Testis (tissue), 3 donors: ENCODE data around the gene SPEN. TPM values are rescaled to one million over a fixed set of nuclear protein-coding genes. Genes with fewer than 3 reads are reported as not detected.
"Not testable (repeated sequence)": the region's sequence is repeated elsewhere in the genome, so short reads cannot be mapped to it uniquely, and the experiment has no call there.

Experiments used
- DNase-seq: peaks from one replicate; pipeline ENCODE4 v3.0.0-alpha.2; 2019
- H3K27ac ChIP-seq, 2 donors: fragments of 200-600 bp; sonication (generic); one replicate each; pipeline ENCODE4 v1.5.1; 2019
- H3K27me3 ChIP-seq: fragments of 200-600 bp; sonication (generic); one replicate; pipeline ENCODE4 v1.5.1; 2019
- H3K36me3 ChIP-seq: fragments of 200-600 bp; sonication (generic); one replicate; pipeline ENCODE4 v1.5.1; 2017; ENCODE audit warnings: low read depth; ENCODE audit errors: missing control alignments
- H3K4me1 ChIP-seq: fragments of 200-600 bp; sonication (generic); one replicate; pipeline ENCODE4 v1.5.1; 2019
- H3K4me3 ChIP-seq, 2 donors: fragments of 200-600 bp; sonication (generic); one replicate each; pipeline ENCODE4 v1.5.1; 2017 to 2019
- H3K9me3 ChIP-seq: fragments of 200-600 bp; sonication (generic); one replicate; pipeline ENCODE4 v1.5.1; 2017
- CTCF ChIP-seq, 3 experiments: fragments of 450-650 bp in 2 of 3; fragments of 200-600 bp in 1 of 3; sonication (generic) in 1 of 3; IDR thresholded peaks; one replicate each; pipeline ENCODE4 v1.5.1; 2016 to 2019; ENCODE audit warnings: antibody characterized with exemption in 3 of 3, mild to moderate bottlenecking in 2 of 3, moderate library complexity in 1 of 3
- POLR2A ChIP-seq: fragments of 450-650 bp; IDR thresholded peaks from one replicate; pipeline ENCODE4 v1.6.1; 2017; ENCODE audit warnings: antibody characterized with exemption, mild to moderate bottlenecking, moderate library complexity
- WGBS, 2 donors: methylation state at CpG; one replicate each; pipeline ENCODE4 v1.1.5; 2018; 5-methylcytosine and 5-hydroxymethylcytosine counted together
- intact Hi-C: fragments of 100-400 bp; cut with DNase I; formaldehyde crosslinking; loops from one replicate; pipeline ENCODE4 v1.15.1; 2023; ENCODE audit warnings: low total_unique reads
- polyA plus RNA-seq: library from polyadenylated mRNA; stranded (reverse); fragments of 350-450 nt; fragmentation: Illumina TruSeq; extraction: RNeasy Lipid Tissue Mini Kit (QIAGEN cat#74804); gene quantifications from one replicate; pipeline ENCODE4 v1.2.3, GENCODE V29; 2014; ENCODE audit warnings: low read depth, low replicate concordance; ENCODE audit not compliant: insufficient read depth
- total RNA-seq, 2 donors: library from RNA; depleted of rRNA; stranded (reverse); fragments of >200 nt; gene quantifications; one replicate each; pipeline ENCODE4 v1.2.3, GENCODE V29; 2016

The SPEN gene
- total and polyA plus RNA-seq, 3 donors from 2014 or later, result 53.2 to 60.6 (median 54.8) TPM

- H3K36me3 ChIP-seq, result no peaks in the 10 kb centered on the region
- H3K4me1 ChIP-seq, result no peaks in the 10 kb centered on the region
- intact Hi-C loops, result loop anchor here (10.0 kb wide), 1 partner anchor 50 kb away; no protein-coding TSS in a partner anchor
- H3K9me3 ChIP-seq, result no peaks in the 10 kb centered on the region
- H3K27me3 ChIP-seq, result no peaks in the 10 kb centered on the region
- no peak for DNase-seq
- WGBS, 2 donors, result 36 to 38% methylated on average over 5 of the region's 5 CpGs
- no peak overlapping the region for H3K4me3 ChIP-seq
- TF ChIP-seq POLR2A, result no peak
- TF ChIP-seq CTCF (IDR thresholded peaks at IDR 0.05), result no peak
- H3K27ac ChIP-seq, result peak overlapping the region in 1 of 2 donors; percentile 87
Observed at GRCh38 chr1:15885269-15885668, 37.8 kb downstream of the SPEN start.

GRCh38 chr1:15885701-15886610 is 38.4 kb downstream of the SPEN start:
- H3K27ac ChIP-seq, result peak overlapping the region; percentile 51 to 87
- 17 to 20% methylated on average over 14 of the region's 14 CpGs for WGBS, 2 donors
- no peak for TF ChIP-seq CTCF (IDR thresholded peaks at IDR 0.05)
- no peak for TF ChIP-seq POLR2A
- H3K4me1 ChIP-seq, result no peaks in the 10 kb centered on the region
- H3K4me3 ChIP-seq, result peak overlapping the region in 1 of 2 donors; percentile 12
- H3K27me3 ChIP-seq, result no peaks in the 10 kb centered on the region
- intact Hi-C loops, result loop anchor here (10.0 kb wide), 1 partner anchor 51 kb away; no protein-coding TSS in a partner anchor
- no peaks in the 10 kb centered on the region for H3K36me3 ChIP-seq
- DNase-seq, result peak; percentile 95
- H3K9me3 ChIP-seq, result no peaks in the 10 kb centered on the region

- H3K36me3 ChIP-seq, result no peaks in the 10 kb centered on the region
- H3K9me3 ChIP-seq, result no peaks in the 10 kb centered on the region
- H3K4me1 ChIP-seq, result no peaks in the 10 kb centered on the region
- intact Hi-C loops, result loop anchor here (10.0 kb wide), 1 partner anchor 52 kb away; no protein-coding TSS in a partner anchor
- WGBS, 2 donors, result 32 to 52% methylated on average over 4 of the region's 4 CpGs
- H3K27ac ChIP-seq, result peak overlapping the region; percentile 51 to 87
- TF ChIP-seq CTCF (IDR thresholded peaks at IDR 0.05) (peak in 1 of 3 experiments; percentile 42), POLR2A (no peak)
- DNase-seq, result no peak
- no peaks in the 10 kb centered on the region for H3K27me3 ChIP-seq
- peak overlapping the region in 1 of 2 donors; percentile 12 for H3K4me3 ChIP-seq
Observed at GRCh38 chr1:15886611-15887167, 39.2 kb downstream of the SPEN start.

- H3K4me1 ChIP-seq, H3K27me3 ChIP-seq, DNase-seq, H3K4me3 ChIP-seq, intact Hi-C loops, H3K9me3 ChIP-seq, H3K36me3 ChIP-seq: not testable (repeated sequence)
- H3K27ac ChIP-seq, result peak overlapping the region in 1 of 2 donors; percentile 72
- WGBS, 2 donors, result 69 to 79% methylated on average over 6 of the region's 6 CpGs
Observed at GRCh38 chr1:15892857-15893599, 45.5 kb downstream of the SPEN start.

- intact Hi-C loops, result no loop called here
- TF ChIP-seq POLR2A (no peak), CTCF (IDR thresholded peaks at IDR 0.05) (no peak)
- Histone ChIP-seq H3K4me1 (peaks cover 5% of the 10 kb centered on the region), H3K27me3 (no peaks in the 10 kb centered on the region), H3K4me3 (no peak overlapping the region), H3K36me3 (no peaks in the 10 kb centered on the region), H3K9me3 (no peaks in the 10 kb centered on the region), H3K27ac (no peak overlapping the region)
- no peak for DNase-seq
Observed at GRCh38 chr1:15895233-15895632, 47.7 kb downstream of the SPEN start.

GRCh38 chr1:15896841-15897610 is 49.5 kb downstream of the SPEN start:
- DNase-seq, H3K4me3 ChIP-seq, H3K27ac ChIP-seq, H3K27me3 ChIP-seq, H3K36me3 ChIP-seq, intact Hi-C loops, H3K9me3 ChIP-seq: not testable (repeated sequence)
- H3K4me1 ChIP-seq, result peaks cover 12% of the 10 kb centered on the region
- WGBS, 2 donors, result 91 to 93% methylated on average over 20 of the region's 20 CpGs
